Uterus (tissue), 2 donors: ENCODE results near the gene CERS1.

Experiments
- POLR2A ChIP-seq, 2 donors: fragments of 450-650 bp; IDR thresholded peaks; one replicate each; pipeline ENCODE4 v1.6.1; 2016; ENCODE audit warnings: antibody characterized with exemption in 2 of 2, mild to moderate bottlenecking in 1 of 2, moderate library complexity in 1 of 2
- TF ChIP-seq, protein P1 (sequence below), 4 experiments: fragments of 200-600 bp in 2 of 4; fragments of 450-650 bp in 2 of 4; sonication (generic) in 2 of 4; IDR thresholded peaks; one replicate each; pipeline ENCODE4 v1.5.1; 2016 to 2019; ENCODE audit warnings: antibody characterized with exemption in 4 of 4, mild to moderate bottlenecking in 2 of 4, moderate library complexity in 1 of 4

GRCh38 chr19:18851673-18852325 lies 44.2 kb downstream of the CERS1 start:
- no peak for TF ChIP-seq POLR2A (IDR thresholded peaks at IDR 0.05)
- TF ChIP-seq, protein P1, sequence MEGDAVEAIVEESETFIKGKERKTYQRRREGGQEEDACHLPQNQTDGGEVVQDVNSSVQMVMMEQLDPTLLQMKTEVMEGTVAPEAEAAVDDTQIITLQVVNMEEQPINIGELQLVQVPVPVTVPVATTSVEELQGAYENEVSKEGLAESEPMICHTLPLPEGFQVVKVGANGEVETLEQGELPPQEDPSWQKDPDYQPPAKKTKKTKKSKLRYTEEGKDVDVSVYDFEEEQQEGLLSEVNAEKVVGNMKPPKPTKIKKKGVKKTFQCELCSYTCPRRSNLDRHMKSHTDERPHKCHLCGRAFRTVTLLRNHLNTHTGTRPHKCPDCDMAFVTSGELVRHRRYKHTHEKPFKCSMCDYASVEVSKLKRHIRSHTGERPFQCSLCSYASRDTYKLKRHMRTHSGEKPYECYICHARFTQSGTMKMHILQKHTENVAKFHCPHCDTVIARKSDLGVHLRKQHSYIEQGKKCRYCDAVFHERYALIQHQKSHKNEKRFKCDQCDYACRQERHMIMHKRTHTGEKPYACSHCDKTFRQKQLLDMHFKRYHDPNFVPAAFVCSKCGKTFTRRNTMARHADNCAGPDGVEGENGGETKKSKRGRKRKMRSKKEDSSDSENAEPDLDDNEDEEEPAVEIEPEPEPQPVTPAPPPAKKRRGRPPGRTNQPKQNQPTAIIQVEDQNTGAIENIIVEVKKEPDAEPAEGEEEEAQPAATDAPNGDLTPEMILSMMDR (IDR thresholded peaks at IDR 0.05) = no peak
